OCI-M1 (cell line): ENCODE results near the gene DCAF16.
A peak's percentile ranks its signal among the peaks of the same experiment; 100 is the strongest.
"Not testable (repeated sequence)": the region's sequence is repeated elsewhere in the genome, so short reads cannot be mapped to it uniquely, and the experiment has no call there.

Experiments
- DNase-seq: peaks from one replicate; lab custom pipeline; 2025; lab: John Stamatoyannopoulos, UW

Gene DCAF16

DNA sequence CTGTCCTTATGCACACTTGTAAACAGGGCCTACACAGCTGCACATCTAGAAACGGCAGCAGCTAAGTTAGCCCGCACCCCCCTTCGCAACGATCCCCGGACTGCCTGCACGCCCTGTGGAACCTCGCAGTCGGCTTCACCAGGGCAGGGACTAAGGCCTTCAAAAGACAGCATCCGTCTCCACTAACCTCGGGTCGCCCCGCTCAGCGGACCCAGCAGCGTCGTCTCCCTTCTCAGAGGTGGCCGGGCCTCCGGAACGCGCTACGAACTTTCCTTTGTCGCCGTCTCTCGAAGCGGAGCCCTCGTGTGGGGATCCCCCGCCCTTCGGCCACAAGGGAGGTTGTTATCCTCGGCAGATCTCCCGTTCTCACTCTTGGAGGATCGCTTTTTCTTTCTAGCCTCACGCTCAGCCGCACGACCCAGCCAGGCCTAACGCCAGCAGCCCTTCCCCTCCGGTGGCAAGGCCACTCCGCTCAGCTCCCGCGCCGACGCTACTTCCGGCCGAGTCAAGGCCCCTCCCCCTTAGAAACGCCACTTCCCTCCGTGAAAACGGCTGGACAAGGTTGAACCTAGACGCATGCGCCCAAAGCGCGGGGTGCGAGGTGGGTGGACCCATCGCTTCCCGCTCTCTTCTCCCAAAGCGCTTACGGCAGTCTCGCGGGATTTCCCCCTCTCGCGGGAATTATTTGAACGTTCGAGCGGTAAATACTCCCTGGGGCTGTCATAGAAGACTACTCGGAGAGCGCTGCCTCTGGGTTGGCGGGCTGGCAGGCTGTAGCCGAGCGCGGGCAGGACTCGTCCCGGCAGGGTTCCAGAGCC, at the start of gene DCAF16, which contains the start of gene NCAPG:
Gene DCAF16, minus strand, starts transcription at position 498 of the 818 bp plus-strand sequence. CDS start 6,616 bp downstream, outside the sequence.
Gene NCAPG, plus strand, starts transcription at position 720 of the 818 bp plus-strand sequence. CDS start 99 bp downstream, outside the sequence.
- peak; percentile 99 for DNase-seq

DNA sequence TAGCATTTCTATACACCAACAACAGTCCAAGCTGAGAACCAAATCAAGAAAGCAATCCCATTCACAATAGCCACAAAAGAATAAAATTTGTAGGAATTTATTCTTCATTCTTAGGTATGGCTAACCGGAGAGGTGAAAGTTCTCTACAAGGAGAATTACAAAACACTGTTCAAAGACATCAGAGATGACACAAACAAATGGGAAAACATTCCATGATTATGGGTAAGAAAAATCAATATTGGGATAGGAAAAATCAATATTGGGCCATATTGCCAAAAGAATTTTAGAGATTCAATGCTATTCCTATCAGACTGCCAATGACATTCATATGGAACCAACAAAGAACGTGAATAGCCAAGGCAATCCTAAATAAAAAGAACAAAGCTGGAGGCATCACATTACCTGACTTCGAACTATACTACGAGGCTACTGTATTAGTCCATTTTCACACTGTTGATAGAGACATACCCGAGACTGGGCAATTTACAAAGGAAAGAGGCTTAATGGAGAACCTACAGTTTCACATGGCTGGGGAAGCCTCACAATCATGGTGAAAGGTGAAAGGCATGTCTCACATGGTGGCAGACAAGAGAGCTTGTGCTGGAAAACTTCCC, 49.3 kb upstream of the DCAF16 start:
- no peak for DNase-seq

DNA sequence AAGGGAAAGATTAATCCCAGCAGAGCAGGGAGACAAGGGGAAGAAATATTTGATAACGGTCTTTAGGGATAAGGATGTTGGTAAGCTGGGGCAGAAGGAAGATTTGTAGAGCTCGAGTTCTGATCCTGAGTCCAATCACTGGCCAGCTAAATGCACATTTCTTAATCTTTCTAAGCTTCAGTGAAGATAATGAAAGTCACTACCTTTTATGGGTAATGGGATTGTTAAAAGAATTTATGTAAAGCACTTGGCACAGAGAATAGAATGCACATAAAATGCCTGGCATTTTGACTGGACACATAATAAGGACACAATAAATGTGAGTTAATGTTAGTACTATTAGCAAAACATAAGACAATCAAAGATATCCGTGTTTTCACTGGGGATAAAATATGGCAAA, 43.5 kb upstream of the DCAF16 start:
- no peak for DNase-seq

DNA sequence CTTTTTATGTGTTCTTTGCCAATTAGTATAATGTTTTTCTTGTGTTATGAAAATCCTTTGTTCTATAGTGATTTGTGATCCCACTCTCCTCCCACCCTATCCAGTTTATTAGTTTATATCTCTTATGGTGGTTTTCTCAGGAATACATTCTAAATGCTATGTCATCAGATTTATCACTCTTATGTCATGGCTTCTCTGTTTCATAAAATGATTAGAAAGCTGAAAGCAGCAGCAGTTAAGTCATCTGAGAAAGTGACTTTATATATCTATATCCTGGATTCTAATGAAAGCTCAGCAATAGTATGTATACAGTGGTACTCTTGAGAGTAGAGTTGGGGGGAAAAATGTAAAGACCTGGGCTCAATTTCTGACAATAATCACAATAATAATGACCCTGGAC, 41.4 kb upstream of the DCAF16 start:
- DNase-seq, result no peak

DNA sequence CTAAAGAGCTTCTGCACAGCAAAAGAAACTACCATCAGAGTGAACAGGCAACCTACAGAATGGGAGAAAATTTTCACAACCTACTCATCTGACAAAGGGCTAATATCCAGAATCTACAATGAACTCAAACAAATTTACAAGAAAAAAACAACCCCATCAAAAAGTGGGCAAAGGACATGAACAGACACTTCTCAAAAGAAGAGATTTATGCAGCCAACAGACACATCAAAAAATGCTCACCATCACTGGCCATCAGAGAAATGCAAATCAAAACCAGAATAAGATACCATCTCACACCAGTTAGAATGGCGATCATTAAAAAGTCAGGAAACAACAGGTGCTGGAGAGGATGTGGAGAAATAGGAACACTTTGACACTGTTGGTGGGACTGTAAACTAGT, 39.7 kb upstream of the DCAF16 start:
- DNase-seq, result not testable (repeated sequence)

DNA sequence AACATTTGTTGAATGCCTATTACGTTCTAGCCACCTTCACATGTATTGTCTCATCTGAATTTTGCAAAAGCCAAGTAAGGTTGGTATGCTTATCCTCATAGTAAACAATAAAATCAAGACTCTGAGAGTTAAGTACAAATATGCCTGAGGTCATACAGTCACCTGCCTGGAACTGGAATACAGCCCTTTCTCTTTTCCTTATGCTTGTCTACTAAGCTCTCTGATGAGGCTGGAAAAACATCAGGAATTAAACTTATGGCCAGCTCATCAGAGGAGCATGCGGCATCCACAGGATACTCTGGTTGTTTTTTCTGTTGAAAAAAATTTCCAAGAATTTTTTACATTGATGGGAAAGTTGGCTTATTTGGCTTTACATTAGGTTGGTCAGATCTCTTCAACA, 35.7 kb upstream of the DCAF16 start:
- DNase-seq, result no peak

DNA sequence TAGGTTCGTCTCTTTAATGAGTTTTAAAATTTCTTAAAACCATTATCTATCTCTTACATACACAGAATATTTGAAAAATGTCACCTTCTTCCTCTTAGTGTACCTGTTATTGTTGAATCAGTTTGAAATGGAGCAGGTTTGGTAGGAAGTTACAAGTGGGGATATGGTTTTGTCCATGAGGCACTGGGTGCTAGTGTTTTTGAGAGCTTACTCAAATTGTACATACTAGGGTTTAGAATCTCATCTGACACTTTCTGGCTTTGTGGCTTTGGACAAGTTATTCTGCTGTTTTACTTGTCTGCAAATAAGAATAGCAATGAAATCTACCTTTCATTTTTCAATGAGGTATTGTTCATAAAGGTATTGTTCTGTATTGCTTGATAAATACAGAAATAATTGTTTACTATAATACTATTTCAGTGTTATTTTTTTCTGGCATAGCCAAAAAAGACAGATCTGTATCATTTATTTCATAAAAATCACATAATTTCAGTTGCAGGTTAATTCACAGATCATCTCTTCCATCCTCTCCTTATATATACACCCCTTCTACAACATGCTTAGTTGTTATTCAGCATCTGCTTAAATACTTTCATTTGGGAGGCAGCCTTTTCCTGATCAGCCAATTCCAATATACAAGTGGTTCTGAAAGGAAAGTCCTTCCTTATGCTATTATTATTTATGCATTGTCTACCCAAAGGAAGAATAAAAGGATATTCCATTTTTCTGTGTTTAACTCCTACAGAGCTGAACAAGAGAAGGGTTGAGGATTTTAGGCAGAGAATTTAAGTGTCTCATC, 13.5 kb upstream of the DCAF16 start:
- DNase-seq, result no peak

- peak; percentile 68 for DNase-seq
Measured at GRCh38 chr4:17817027-17817426, 6.5 kb upstream of the DCAF16 start.

DNA sequence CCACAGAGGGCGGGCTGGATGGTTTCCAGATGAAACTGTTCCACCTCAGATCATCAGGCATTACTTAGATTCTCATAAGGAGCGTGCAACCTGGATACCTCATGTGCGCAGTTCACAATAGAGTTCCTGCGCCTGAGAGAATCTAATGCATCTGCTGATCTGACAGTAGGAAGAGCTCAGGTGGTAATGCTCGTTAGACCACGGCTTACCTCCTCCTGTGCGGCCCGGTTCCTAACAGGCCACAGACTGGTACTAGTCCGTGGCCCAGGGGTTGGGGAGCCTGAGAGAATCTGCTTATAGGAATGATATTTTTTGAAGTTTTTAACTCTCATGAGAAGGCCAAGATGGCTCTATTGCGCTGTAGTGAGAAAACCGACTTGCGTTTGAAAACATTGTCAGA, 5.6 kb upstream of the DCAF16 start:
- DNase-seq, result no peak

GRCh38 chr4:17814140-17814539, 3.6 kb upstream of the DCAF16 start:
- peak; percentile 46 for DNase-seq

GRCh38 chr4:17812801-17813200, 2.2 kb upstream of the DCAF16 start:
- peak; percentile 6 for DNase-seq

- DNase-seq, result peak; percentile 39
Measured at GRCh38 chr4:17812125-17812524, 1.6 kb upstream of the DCAF16 start.

DNA sequence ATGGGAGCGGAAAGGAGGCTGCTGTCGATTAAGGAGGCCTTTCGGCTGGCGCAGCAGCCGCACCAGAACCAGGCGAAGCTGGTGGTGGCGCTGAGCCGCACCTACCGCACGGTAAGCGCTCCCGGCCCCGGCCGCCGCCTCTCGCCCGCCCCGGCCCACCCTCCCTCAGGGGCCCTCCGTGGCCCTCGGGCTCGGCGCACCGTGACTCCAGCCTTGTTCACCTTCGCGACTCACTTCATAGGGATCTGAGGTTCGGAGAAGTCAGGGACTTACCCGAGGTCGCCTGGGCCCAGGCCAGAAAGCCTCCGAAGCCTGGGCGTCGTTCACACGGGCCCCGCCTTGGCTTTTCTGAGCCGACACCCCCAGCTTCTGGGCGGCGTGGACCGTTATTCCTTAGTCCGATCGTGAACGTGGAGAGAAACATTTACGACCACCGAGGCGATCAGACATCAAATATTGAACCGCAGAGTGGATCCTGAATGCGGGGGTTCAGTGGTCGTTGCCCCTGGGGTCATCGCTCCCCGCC, 584 bp upstream of the DCAF16 start:
- peak; percentile 56 for DNase-seq

- peak; percentile 53 for DNase-seq
Measured at GRCh38 chr4:17809667-17810066, 890 bp downstream of the DCAF16 start.

GRCh38 chr4:17807446-17807845, 3.1 kb downstream of the DCAF16 start:
- DNase-seq, result no peak

GRCh38 chr4:17805580-17806155, 4.9 kb downstream of the DCAF16 start:
- DNase-seq, result no peak

DNA sequence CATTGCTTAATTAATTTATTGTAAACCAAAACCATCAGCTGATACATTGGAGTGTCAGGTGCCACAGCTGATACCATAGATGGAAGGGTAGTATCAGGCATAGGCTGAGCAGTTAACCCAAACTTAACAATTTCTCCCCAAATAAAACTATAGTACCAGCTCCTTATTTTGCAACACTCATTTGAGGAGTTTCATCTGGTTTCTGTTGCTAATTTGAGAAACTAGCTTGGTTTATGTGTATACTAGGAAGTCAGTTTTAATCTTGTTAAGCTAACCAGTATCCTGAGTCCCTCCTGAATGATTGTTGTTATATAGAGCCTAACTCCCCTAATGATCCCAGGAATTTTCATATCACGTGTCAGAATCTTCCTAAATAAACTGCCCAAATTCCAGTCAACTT, 12.7 kb downstream of the DCAF16 start:
- no peak for DNase-seq

- no peak for DNase-seq
Measured at GRCh38 chr4:17794730-17795129, 15.8 kb downstream of the DCAF16 start.

DNA sequence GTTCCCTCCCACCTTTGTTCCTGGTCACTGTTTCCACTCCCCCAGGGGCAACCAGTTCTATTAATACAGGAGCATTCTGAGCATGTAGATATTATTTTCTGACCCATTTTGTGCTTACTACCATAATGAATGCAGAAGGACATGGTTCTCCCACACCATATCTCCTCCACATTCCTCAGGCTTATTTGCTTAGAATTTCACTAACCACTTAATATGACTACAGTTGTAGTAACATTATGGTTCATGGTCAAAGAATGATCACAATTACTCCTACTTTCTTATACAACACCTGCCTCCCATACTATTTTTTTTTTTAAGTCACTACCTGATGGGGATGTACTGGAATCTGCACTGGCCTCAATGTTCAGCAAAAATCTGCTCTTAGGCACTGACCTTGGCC, 21.6 kb downstream of the DCAF16 start:
- DNase-seq, result no peak

DNA sequence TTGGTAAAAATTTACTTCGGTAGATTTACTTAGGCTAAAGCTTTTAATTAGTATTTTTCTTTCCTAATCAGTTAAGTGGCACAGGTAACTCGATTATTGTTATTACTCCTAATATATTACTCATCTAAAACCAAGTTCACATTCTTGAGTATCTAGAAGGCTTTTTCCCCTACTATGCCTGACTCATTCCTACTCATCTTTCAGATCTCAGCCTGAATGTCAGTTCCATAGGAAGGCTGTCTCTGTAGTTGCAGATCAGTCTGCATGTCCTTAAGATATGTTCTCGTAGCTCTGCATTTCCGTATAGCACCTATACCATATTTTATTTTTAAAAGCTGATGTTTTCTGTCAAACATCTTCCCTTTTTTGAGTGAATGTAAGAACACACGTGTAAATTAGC, 23.2 kb downstream of the DCAF16 start:
- no peak for DNase-seq

- DNase-seq, result no peak
Measured at GRCh38 chr4:17786567-17786966, 24.0 kb downstream of the DCAF16 start.

- DNase-seq, result no peak
Measured at GRCh38 chr4:17785858-17786257, 24.7 kb downstream of the DCAF16 start.
